SK-N-MC (cell line): Measurements from ENCODE around the gene TRIP10.
"Not testable (repeated sequence)": the region's sequence is repeated elsewhere in the genome, so short reads cannot be mapped to it uniquely, and the experiment has no call there.

Experiments
- EZH2 ChIP-seq: fragments of 200-600 bp; sonication (generic); IDR thresholded peaks from one replicate; pipeline ENCODE4 v1.6.1; 2017; ENCODE audit warnings: antibody characterized with exemption
- FOXP2 ChIP-seq: optimal IDR thresholded peaks from 2 replicates; pipeline ENCODE3; 2011; ENCODE audit warnings: mild to moderate bottlenecking, moderate library complexity; ENCODE audit not compliant: insufficient read depth; ENCODE audit errors: extremely low read length, control extremely low read depth
- POLR2AphosphoS5 ChIP-seq: IDR thresholded peaks from 2 replicates; pipeline ENCODE4 v1.6.1; 2012; ENCODE audit warnings: mild to moderate bottlenecking, low read depth, low read length, borderline replicate concordance

GRCh38 chr19:6771648-6772027 is 32.2 kb downstream of the TRIP10 start:
- TF ChIP-seq POLR2AphosphoS5, EZH2, FOXP2: not testable (repeated sequence)
